GM12878 (cell line): ENCODE data around the gene PRKCI. TPM values are rescaled to one million over a fixed set of nuclear protein-coding genes. Genes with fewer than 3 reads are reported as not detected.

Source experiments
- ATAC-seq: fragments of 200-7000 bp; cut with Tn5 transposase; 3 replicates; pipeline ENCODE4 v1.9.1; 2020; ENCODE audit warnings: mild to moderate bottlenecking, moderate library complexity
- BruUV-seq: library from RNA; stranded (reverse); fragments of 400-500 nt; replicated peaks from 2 replicates; lab custom pipeline; 2021; lab: Mats Ljungman, UMichigan
- CTCF ChIA-PET: fragments of 300-600 bp; sonication (Branson Sonifier 250); formaldehyde crosslinking; extraction: SDS; loops from one replicate; lab custom pipeline; 2021; ENCODE audit warnings: inconsistent platforms; lab: Yijun Ruan, JAX
- POLR2A ChIA-PET: fragments of 350-600 bp; formaldehyde crosslinking; extraction: SDS; loops from one replicate; lab custom pipeline; 2021; ENCODE audit warnings: inconsistent platforms; lab: Charles Lee
- RAD21 ChIA-PET: fragments of 300-600 bp; sonication (Branson Sonifier 250); formaldehyde crosslinking; loops from one replicate; lab custom pipeline; 2023; ENCODE audit warnings: antibody characterized with exemption; ENCODE audit not compliant: unreplicated experiment; lab: Charles Lee
- SMC1A ChIA-PET: fragments of 300-600 bp; sonication (Branson Sonifier 250); formaldehyde crosslinking; loops from one replicate; lab custom pipeline; 2023; ENCODE audit not compliant: unreplicated experiment, uncharacterized antibody; lab: Charles Lee
- DNase-seq: peaks from one replicate; pipeline ENCODE4 v3.0.0-alpha.2; 2011; ENCODE audit warnings: low read depth, low spot score
- FAIRE-seq: peaks from 3 replicates; lab custom pipeline; 2011; peaks lifted over from hg19 to GRCh38; lab: Jason Lieb, UNC
- H2AFZ ChIP-seq: 2 replicates; pipeline ENCODE4 v1.6.0; 2011; ENCODE audit warnings: low read depth, low read length, control low read depth; ENCODE audit not compliant: control insufficient read depth
- H3K27ac ChIP-seq: 2 replicates; pipeline ENCODE4 v1.5.1; 2011; ENCODE audit warnings: control low read depth; ENCODE audit not compliant: control insufficient read depth, insufficient read depth
- H3K27me3 ChIP-seq, 2 experiments: replicated peaks in 1 of 2; 2 replicates each; pipeline versions ENCODE4 v1.6.0 to v1.6.1; 2011; ENCODE audit warnings: low read length in 1 of 2; ENCODE audit not compliant: control insufficient read depth in 2 of 2, insufficient read depth in 2 of 2
- H3K36me3 ChIP-seq, 2 experiments: 2 replicates each; pipeline ENCODE4 v1.5.1; 2011; ENCODE audit warnings: low read length in 1 of 2; ENCODE audit not compliant: control insufficient read depth in 2 of 2, insufficient read depth in 2 of 2
- H3K4me1 ChIP-seq: 2 replicates; pipeline ENCODE4 v1.6.1; 2011; ENCODE audit warnings: mild to moderate bottlenecking, low read length, moderate library complexity, mixed read lengths; ENCODE audit not compliant: control insufficient read depth, insufficient read depth
- H3K4me2 ChIP-seq: 2 replicates; pipeline ENCODE4 v1.6.0; 2011; ENCODE audit warnings: control low read depth; ENCODE audit not compliant: control insufficient read depth, insufficient read depth
- H3K4me3 ChIP-seq: fragments of 200-600 bp; sonication (generic); 2 replicates; pipeline ENCODE4 v1.5.1; 2016
- H3K79me2 ChIP-seq: 2 replicates; pipeline ENCODE4 v1.6.0; 2011; ENCODE audit warnings: low read length; ENCODE audit not compliant: control insufficient read depth, insufficient read depth
- H3K9ac ChIP-seq: 2 replicates; pipeline ENCODE4 v1.8.0; 2011; ENCODE audit warnings: low read length, control low read depth, mixed read lengths; ENCODE audit not compliant: control insufficient read depth, insufficient read depth
- H3K9me3 ChIP-seq: replicated peaks from 3 replicates; pipeline ENCODE4 v1.5.1; 2011; ENCODE audit warnings: mild to moderate bottlenecking, low read length; ENCODE audit not compliant: control insufficient read depth, insufficient read depth
- H4K20me1 ChIP-seq: 2 replicates; pipeline ENCODE4 v1.6.0; 2011; ENCODE audit not compliant: control insufficient read depth, insufficient read depth
- EED ChIP-seq: sonication (generic); IDR thresholded peaks from 2 replicates; pipeline ENCODE4 v1.6.1; 2016; ENCODE audit warnings: antibody characterized with exemption, low read depth
- FOXM1 ChIP-seq: IDR thresholded peaks from 2 replicates; pipeline ENCODE4 v1.6.1; 2012; ENCODE audit warnings: low read depth, mild to moderate bottlenecking, inconsistent platforms, low read length, moderate library complexity
- HCFC1 ChIP-seq: fragments of 150-350 bp; IDR thresholded peaks from 2 replicates; pipeline ENCODE4 v1.6.1; 2014; ENCODE audit warnings: low read length
- HDAC2 ChIP-seq: fragments of 200-600 bp; sonication (generic); IDR thresholded peaks from 2 replicates; pipeline ENCODE4 v1.6.1; 2017
- JUND ChIP-seq: IDR thresholded peaks from 2 replicates; pipeline ENCODE4 v1.6.1; 2012; ENCODE audit warnings: low read depth, mild to moderate bottlenecking, low read length, improper control_type of control experiment, moderate library complexity
- MLLT1 ChIP-seq: fragments of 450-650 bp; IDR thresholded peaks from 2 replicates; pipeline ENCODE4 v1.6.1; 2016; ENCODE audit warnings: mild to moderate bottlenecking
- MTA2 ChIP-seq: fragments of 450-650 bp; IDR thresholded peaks from 2 replicates; pipeline ENCODE4 v1.6.1; 2016; ENCODE audit warnings: low read depth, mild to moderate bottlenecking, moderate library complexity
- PAX5 ChIP-seq: IDR thresholded peaks from 2 replicates; pipeline ENCODE4 v1.6.1; 2011; ENCODE audit warnings: low read depth, low read length, borderline replicate concordance
- PML ChIP-seq: IDR thresholded peaks from 2 replicates; pipeline ENCODE4 v1.6.1; 2012; ENCODE audit warnings: low read length, inconsistent platforms
- STAT1 ChIP-seq: fragments of 450-650 bp; conservative IDR thresholded peaks from 2 replicates; pipeline ENCODE4 v1.6.1; 2014; ENCODE audit warnings: antibody characterized with exemption, mild to moderate bottlenecking
- TCF12 ChIP-seq: IDR thresholded peaks from 2 replicates; pipeline ENCODE4 v1.6.1; 2011; ENCODE audit warnings: low read depth, mild to moderate bottlenecking, low read length
- ZNF217 ChIP-seq: fragments of 450-650 bp; IDR thresholded peaks from 2 replicates; pipeline ENCODE4 v1.6.1; 2017; ENCODE audit warnings: antibody characterized with exemption, mild to moderate bottlenecking
- WGBS: methylation state at CpG from one replicate; pipeline ENCODE4 v1.1.6; 2016; ENCODE audit warnings: low lambda C conversion rate; ENCODE audit not compliant: insufficient replicate concordance, insufficient coverage; ENCODE audit errors: missing lambda C conversion rate; 5-methylcytosine and 5-hydroxymethylcytosine counted together
- in situ Hi-C: fragments of 300-500 bp; cut with MboI; formaldehyde crosslinking; loops from 9 replicates; pipeline ENCODE4 v1.14.3; 2018; ENCODE audit warnings: mixed read lengths
- intact Hi-C: fragments of 100-400 bp; cut with micrococcal nuclease; formaldehyde crosslinking; loops from one replicate; pipeline ENCODE4 v1.14.2; 2022; ENCODE audit not compliant: unreplicated experiment
- polyA plus RNA-seq, 11 experiments: library from polyadenylated mRNA; depleted of rRNA in 4 of 11; unstranded in 6 of 11; stranded (reverse) in 5 of 11; fragments of >200 nt; fragmentation: Nextera tagmentation in 4 of 11; fragmentation: Illumina TruSeq in 1 of 11; extraction: Ambion mirVana in 4 of 11; extraction: Trizol in 1 of 11; gene quantifications; 1 replicate in 1 of 11; 2 replicates in 10 of 11; pipeline versions ENCODE4 v1.2.1 to v1.2.3, GENCODE V29; 2011 to 2016; ENCODE audit warnings: inconsistent platforms in 2 of 11, missing spikeins in 2 of 11, low read depth in 1 of 11
- total RNA-seq, 4 experiments: library from RNA; depleted of rRNA in 3 of 4; stranded (reverse); fragments of >200 nt in 3 of 4; fragmentation: Illumina TruSeq in 1 of 4; extraction: Trizol in 1 of 4; gene quantifications; 2 replicates each; pipeline versions ENCODE4 v1.2.1 to v1.2.3, GENCODE V29; 2013 to 2021

Gene PRKCI
- total and polyA plus RNA-seq, 10 of the 15 experiments (the other 5 are each of a cell fraction or from before 2014, with no cell fraction given): 3.5 to 15.4 (median 11.8) TPM

GRCh38 chr3:170302008-170302407 lies 79.8 kb downstream of the PRKCI start:
- intact Hi-C loops (loop anchor here (5.0 kb wide), 1 partner anchor 115 kb away; no protein-coding TSS in a partner anchor), in situ Hi-C loops (no loop called here)
- POLR2A ChIA-PET: no interaction called here
- H3K9me3 ChIP-seq: no peaks in the 10 kb centered on the region
- 0 out of 4 replicates have a peak, but pooled peaks cover 0 to 5% of the 10 kb centered on the region in 2 experiments for H3K36me3 ChIP-seq
- H2AFZ ChIP-seq: no peak overlapping the region
- H3K9ac ChIP-seq: no peak overlapping the region
- ATAC-seq (no peak), DNase-seq (no peak), FAIRE-seq (no peak)
- no peaks in the 10 kb centered on the region for H3K27me3 ChIP-seq
- no peak overlapping the region for H3K4me3 ChIP-seq
- CTCF ChIA-PET: no interaction called here
- 95% methylated on average over 1 of the region's 1 CpG for WGBS
- TF ChIP-seq PAX5 (no peak), PML (no peak), JUND (no peak), MTA2 (no peak), MLLT1 (no peak), HCFC1 (no peak), TCF12 (no peak), EED (no peak), STAT1 (no peak), HDAC2 (no peak), ZNF217 (no peak), FOXM1 (no peak)
- BruUV-seq: no TSS peak
- no peaks in the 10 kb centered on the region for H4K20me1 ChIP-seq
- no peaks in the 10 kb centered on the region for H3K79me2 ChIP-seq
- H3K27ac ChIP-seq: no peak overlapping the region
- no peak overlapping the region for H3K4me2 ChIP-seq
- SMC1A ChIA-PET: interaction anchor here (1.1 kb wide), 1 partner anchor 109 kb away, joined by 4 read pairs; no protein-coding TSS in a partner anchor
- no peaks in the 10 kb centered on the region for H3K4me1 ChIP-seq
- RAD21 ChIA-PET: interaction anchor here (0.6 kb wide), 1 partner anchor 148 kb away, joined by 3 read pairs; no protein-coding TSS in a partner anchor
